Activated T-helper 1 cell treated with Interleukin-2 at 50 U/mL for 16 hours (primary cell): ENCODE data around the gene BNC2.

Experiments
- DNase-seq: peaks from one replicate; pipeline ENCODE4 v3.0.0-alpha.2; 2020; ENCODE audit warnings: low read depth

Gene BNC2

DNA sequence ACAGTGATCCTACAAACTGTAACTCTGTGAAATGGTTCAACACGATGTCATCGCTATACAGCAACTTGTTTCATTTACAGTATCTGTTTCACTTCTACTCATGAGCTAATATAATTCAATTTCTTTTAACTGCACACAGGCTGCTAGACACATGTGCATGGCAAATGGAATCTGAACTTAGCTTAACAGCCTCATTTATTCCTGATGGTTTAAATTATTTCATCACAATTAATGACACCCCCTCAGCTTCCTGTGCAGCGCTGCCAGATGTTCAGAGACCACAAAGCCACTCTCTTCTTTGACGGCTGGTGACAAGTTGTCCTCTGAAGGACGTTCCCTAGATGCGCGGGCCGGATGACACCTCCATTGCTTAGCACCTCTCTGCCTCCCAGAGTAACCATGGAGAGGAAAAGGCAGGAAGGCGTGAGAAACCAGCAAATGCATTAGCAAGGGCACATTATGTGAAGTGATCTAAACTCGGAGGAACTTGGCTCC lies 191.1 kb downstream of the BNC2 start:
- no peak for DNase-seq

DNA sequence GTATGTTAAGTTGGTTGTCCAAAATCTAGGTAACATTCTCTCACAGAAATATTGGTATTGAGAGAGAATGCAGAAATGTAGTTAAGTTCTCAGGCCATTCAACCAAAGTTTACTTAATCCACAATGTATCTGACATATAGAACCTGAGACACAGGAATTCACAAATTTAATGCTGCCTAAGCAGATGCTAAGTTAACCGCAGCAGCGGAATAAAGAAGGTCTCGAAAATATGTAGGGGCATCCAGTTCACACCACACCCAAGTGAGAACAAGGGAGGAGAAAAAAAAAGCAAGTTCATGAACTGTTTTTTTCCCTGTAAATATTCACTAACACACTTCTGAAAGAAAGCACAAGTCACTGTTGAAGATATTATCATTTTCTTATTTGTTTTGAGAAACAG lies 194.0 kb downstream of the BNC2 start:
- DNase-seq = no peak

DNA sequence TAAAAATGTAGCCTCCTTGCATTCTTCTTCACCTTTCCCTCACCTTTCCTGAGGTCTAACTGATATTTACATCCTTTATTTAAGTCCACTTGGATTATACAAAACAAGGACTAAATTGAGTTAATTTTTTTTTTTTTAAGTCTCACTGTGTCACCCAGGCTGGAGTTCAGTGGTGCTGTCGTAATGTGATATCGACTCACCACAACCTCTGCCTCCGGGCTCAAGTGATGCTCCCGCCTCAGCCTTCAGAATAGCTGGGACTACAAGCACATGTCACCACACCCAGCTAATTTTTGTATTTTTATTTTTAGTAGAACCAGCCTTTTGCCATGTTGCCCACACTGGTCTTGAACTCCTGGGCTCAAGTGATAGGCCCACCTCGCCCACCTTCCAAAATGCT lies 195.3 kb downstream of the BNC2 start:
- DNase-seq = no peak

DNA sequence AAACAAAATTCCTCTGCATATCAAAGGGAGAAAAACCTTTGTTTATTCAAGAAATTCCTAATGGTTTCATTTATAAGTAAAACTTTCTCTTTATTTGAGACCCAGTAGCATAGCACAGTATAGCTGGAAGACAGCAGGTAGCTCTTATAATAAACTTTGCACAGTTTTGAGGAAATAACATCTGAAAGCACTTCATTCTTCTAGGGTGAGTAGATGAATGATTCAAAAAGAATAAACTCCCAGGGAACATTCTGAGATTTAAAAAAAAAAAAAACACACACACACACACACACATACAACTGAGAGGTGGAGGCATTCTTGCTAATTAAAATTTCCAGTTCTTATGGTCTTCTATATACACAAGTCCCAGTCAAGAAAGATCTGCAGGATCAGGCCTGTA lies 197.3 kb downstream of the BNC2 start:
- no peak for DNase-seq

DNA sequence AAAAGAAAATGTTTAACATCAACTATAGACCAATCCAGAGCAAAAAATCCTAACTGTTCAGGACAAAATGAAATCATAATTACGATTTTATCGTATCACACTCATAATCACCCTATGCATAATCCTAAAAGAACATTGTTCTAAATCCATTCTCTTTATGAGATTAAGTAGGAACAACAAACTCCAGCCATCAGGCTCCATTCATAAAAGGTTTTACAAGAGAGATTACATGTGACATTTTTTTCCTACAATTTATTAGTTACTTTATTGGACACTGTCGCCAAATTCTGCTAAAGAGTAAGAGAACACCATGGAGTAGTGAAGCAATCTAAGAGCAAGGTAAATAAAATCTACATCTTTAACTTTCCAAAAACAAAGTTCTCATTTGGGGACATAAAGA lies 198.0 kb downstream of the BNC2 start:
- no peak for DNase-seq

DNA sequence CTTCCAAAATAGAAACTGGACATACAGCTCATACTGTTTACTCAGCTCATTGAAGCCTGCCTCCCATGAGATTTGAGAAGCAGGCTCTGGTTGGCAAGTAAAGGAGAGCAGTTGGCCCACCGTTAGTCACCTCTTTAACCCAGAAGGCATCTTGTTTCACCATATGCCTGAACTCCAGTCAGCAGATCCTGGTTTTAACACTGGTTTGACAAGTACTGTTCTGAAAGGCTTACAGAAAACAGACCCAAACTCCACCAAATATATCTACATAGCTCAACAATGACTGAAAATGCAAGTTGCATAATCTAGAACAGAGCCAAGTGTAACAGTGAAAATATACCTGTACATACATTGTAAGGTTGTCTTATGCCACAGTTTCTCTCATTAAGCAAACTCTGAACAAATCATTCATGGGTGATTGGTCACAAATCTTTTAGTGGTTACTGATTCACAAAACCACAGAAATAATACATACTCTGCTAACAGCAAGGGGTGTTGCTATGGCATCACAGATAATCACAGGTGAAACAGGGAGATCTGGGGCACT lies 198.8 kb downstream of the BNC2 start:
- DNase-seq = no peak

DNA sequence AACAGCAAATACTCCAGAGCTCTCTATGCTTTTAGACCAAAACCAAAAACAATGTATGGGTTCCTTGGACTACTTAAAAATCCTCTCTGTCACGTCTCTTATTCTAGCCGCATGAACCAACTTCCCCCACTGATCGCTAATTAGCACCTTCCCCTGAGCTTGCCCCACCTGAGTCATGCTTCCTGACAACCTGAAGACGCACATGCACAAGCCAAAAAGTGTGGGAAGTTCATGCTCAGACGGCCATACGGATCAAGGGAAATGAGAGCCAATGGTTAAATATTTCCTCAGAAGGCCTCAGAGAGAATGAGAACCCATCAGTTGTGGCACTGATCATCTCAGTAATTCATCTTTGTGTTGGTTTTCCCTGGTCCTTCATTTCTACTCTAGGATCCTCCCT lies 199.7 kb downstream of the BNC2 start:
- no peak for DNase-seq

DNA sequence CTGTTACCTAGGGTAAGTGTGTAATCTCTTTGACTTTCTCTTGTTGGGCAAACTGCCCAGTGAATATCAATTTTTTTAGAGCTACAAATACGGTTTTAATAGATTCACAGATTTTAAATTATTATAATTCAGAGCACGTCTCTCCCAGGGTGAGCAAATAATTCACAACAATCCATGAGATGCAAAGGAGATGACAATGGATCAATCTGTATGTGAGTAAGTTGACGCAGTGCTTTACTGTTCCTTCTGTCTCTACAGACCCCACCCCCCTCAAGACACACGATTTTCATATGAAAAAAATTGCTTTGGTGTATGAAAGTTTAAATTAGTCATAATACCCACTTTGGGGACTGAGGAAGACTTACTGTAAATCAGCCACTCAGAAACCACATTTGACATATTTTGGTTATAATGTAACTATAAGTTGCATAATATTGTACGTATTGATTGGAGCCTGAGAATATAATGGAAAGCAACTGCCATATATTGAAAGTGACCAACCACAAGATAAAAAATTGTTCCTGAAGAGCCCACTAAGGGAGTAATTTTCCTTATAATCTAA lies 201.7 kb downstream of the BNC2 start:
- DNase-seq = no peak

DNA sequence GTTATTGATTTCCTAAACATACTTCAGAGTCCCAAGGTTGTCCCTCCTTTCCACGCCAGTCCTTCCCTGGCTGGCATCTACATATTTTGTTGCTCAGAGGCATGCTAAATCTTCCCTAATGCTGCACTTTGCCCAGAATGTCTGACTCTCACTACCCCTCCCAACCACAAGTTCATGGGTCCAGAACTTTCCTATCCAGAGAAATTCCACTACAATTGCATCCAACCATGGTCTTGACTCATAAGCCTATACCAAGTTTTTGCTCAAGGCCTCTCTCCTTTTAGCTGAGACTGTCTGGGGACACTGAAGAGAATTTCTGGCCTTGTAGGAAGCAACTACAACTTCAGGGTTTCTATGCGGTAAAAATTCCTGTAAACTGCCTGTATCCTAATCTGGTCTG lies 206.3 kb downstream of the BNC2 start:
- no peak for DNase-seq

DNA sequence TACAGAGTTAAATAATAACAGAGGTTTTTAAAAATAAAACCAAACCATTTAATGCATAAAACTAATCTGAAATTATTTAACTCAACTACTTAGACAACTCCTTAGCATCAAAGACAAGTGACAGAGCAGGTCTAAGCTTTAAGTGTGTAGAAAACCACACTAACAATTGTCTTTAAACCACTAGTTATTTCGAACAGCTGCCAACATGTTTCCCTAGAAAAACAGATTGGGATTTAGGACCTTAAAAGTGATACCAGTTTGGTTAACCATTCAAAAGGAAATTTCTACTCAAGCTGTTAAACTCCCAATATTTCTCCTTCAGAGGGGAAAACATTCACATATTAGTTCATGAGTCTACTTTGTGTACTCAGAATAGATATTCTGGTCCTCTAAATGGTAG lies 208.7 kb downstream of the BNC2 start:
- no peak for DNase-seq

DNA sequence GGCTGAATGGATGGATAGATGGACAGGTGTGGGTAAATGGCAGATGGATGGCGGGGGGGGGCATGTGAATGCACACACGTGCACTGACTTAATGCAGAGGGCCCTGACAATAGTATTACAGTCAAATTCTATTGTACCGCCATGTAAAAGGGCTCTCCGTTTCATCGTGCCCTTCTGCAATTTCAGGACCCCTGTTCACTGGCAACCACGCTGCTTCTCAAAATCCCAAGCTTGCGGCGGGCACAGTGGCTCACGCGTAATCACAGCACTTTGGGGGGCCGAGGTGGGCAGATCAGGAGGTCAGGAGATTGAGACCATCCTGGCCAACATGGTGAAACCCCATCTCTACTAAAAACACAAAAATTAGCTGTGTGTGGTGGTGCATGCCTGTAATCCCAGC lies 211.4 kb downstream of the BNC2 start:
- DNase-seq = no peak

DNA sequence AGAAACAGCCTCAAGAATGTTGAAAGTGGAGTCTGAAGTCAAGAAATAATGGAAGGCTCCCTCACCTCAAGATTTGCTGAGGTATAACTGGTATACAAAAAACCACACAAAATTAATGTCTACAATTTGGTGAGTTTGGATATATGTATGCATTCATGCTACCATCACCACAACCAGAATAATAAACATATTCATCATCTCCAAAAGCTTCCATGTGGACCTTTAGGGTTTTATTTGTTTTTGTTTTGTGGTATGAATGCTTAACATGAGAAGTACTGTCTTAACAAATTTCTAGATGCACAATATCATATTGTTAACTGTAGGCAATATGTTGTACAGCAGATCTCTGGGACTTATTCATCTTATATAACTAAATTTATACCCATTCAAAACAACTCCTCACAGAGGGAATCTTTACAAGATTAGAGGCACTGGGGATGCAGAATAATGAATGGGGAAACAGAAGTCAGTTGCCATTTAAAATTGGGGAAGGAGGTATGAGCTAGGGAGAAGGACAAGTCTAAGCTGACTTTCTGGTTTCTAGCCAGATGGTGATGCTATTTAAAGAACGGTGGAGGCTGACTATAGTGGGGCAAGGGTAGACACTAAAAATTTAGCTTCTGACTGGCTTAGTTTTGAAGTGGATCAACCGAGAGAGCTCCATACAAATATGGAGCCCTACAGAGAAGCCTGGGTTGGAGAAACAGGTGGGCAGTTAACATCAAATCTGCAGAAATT lies 213.9 kb downstream of the BNC2 start:
- DNase-seq = no peak

DNA sequence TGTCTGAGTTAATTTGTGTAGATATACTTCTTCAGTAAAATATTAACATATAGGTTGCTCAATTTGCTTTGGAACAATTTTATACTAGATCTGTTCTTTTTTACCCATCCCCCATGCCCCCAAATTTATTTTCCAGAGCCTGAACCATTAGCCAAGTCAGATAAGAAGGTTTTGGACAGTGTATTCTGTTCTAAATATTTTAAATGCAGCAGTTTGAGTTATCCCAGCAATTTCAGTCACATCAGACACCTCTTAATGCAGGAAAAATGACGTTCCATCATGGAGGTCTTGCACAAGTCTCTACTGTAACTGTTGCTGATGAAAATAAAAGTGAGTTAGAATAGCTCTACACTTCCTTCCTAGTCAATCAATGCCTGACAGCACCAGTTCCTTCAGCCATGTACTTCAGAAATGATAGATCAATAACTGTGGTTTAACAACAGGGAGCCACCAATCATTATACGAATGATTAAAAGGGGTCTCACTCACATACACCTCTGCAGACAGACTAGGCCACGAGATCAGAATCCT lies 215.8 kb downstream of the BNC2 start:
- DNase-seq = no peak

DNA sequence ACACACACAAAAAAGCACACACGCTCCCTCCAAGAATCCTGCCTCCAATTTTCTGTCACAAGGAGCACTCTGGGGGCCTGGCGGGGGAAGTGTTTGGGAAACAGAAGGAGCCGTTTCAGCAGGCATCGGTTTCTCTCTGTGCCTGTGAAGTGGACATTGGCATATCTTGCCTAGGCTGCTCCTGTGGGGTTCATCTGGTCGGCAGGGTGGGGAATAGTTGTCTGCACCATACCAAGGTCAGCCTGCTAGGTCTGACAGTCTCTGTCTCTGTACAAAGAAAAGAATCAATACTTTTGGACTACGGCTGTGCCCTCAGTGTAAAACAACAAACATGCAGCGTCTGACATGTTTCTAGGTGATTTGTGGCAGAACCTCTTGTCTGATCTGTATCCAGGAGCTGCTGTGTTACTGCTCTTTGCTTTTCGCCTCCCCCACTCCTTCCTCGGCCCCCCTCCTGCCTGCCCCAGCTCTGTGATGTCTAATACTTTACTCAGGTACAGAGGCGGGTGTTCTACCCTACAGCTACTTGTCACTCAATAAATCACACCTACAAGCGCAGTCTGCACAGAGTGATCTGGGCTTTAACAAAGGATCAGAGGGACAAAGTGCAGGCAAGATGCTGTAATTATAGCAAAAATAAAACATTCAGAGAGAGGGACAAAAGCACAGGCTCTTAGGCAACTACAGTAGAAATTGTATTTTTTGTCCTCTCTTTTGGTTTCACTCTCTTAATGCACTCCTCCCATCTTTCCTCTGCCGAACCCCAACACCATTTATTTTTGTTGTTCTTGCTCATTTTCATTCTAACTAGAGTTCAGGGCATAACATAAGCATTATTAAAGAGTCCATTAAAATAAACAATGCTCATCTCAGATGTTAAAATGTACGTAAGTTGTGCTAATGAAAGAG lies 216.7 kb downstream of the BNC2 start:
- no peak for DNase-seq

DNA sequence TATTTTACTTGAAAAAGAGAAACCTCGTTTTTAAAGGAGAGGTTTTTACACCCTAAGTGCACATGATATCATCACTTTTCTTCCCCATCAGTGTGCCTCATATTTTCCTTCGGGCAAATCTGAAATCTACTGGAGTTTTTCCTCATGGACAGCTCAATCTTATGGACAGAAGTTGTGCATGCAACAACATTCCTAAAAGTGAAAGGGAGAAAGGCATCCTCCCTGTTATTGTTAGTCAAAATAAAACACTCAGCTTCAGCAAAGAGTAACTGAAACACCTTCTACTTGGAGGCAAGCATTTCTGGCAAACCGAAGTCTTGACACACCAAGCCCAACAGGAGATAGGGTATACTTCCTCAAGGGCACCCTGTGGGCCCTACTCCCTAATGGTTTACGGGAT lies 217.9 kb downstream of the BNC2 start:
- DNase-seq = no peak

DNA sequence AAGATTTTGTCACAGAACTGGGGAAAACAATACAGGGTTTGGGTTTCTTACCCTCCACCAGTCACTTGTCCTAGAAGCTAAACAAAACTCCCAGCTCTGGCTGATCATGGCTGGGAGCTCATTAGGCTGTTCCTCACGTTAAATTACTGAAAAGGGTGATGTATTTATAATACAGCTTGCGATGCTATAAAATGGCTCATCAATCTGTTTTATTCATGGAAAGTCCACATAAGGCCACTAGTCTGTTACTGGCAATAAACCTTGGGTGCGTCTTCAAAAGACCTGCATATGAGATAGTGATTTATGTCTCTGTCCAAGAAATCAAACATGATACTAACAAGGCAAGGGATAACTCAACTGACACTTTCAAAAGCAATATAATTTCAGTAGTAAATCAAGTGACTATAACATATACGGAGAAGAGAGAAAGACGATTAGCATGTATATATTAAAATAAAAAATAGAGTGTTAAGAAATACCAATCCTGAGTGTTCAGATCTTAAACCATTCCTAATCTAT lies 219.0 kb downstream of the BNC2 start:
- no peak for DNase-seq

DNA sequence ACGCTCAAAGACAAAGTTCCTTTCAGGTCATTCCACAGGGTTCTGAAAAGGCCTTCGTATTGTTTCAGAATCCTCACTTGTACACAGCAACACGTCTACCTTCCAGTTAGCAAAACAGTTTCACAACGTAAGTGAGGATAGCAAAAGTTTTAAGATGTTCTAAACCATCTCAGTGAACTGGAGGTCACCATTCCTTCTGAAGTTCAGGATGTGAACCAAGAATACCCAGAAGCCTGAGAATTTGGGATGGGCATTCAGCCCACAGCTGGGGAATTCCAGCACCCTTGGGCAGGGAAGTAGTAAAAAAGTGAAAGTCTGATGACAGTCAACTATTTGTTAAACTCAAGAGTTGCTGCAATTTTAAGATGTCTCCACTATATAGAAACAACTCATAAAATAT lies 224.5 kb downstream of the BNC2 start:
- no peak for DNase-seq

DNA sequence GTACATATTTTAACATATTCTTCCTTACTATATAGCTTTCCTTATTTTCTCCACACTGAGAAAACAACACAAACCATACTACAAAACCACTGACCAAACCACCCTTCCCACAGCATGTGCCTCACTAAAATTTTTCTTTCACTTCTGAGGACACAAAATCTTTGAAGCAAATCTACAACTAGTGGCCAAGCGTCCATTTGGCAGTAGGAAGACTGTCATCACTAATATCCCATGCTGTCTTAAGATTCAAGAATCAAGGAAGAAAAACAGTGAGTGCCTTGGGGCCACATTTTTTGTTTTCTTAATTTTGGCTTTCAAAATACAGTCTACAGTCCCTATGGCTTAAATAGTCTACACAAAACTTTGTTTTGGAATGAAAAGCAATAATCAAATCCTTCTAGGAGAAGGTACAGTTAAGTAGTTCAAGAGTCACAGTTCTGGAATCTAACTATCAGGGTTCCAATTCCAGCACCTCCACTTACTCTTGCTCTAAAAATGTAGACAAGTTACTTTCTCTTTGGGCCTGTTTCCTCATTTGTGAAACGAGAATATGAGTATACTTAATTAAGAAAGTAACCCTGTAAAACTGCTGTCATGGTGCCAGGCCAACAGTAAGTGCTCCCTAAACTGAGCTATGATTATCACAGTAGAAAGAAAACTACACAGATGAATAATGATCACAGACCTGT lies 227.9 kb downstream of the BNC2 start:
- DNase-seq = no peak

DNA sequence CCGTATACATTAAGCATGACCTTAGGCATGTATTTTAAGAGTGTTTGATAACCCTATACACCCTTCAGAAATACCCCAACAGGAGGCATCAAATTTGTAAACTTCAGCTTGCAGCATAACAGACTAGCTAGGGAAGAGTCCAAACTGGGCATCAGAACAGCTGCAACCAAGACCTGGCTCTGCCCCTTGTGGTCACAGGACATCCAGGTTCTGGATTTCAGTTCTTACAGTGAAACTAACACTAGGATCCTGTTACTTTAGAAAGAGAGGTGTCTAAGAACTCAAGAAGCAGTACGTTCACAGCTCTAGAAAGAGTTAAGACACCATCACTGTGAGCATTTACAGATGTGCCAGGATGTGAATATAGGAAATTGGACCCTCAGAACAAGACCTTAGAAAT lies 229.8 kb downstream of the BNC2 start:
- no peak for DNase-seq

DNA sequence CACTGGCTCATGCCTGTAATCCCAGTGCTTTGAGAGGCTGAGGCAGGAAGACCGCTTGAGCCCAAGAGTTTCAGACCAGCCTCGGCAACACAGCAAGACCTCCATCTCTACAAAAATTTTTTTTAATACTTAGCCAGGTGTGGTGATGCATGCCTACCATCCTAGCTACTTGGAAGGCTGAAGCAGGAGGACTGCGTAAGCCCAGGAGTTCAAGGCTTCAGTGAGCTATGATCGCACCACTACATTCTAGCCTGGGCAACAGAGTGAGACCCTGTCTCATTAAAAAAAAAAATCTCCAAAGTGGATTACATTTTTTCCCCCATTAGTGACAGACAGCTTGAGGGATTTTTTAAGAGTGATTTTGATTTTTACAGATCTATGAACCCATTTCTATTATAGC lies 230.8 kb downstream of the BNC2 start:
- DNase-seq = no peak

DNA sequence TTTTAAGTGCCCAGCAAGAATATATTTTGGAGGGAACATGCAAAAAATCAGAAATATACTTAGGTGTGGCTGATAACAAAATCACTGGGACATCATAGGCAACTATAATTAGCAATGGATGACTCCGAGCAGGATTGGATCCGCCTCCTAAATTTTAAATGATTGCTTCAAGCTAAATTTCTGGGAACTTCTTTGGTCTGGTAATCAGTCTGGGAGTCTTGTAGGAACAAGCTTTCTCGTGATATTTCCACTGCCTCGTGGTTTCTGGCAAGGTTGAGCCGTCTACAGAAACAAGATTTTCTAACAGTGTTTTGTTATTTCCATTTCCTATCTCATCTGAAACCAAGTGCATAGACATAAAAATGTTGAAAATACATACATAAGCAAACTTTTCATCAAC lies 232.6 kb downstream of the BNC2 start:
- no peak for DNase-seq

DNA sequence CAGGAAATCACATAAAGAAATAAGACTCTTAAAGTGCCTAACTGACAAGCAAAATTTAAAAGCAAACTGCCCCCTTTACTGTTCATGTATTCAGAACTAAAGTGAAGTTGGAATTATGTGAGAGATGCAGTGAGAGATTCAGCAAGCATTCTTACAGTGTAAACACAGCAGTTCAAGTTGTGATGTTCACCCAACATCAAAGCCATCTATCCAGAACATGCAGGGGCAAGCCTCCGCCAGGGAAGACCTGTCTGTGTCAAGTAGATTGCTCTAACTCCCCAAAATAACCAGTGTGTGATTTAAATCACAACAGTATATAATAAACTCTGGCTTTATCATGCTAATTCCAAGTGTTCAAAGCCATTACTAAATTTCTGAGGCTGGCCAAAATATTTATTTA lies 233.3 kb downstream of the BNC2 start:
- DNase-seq = no peak
